ENCODE results near the gene ELAC1.

GRCh38 chr18:51009072-51009471, 41.2 kb downstream of the ELAC1 start:
- TF ChIP-seq EZH2 (IDR thresholded peaks at IDR 0.05; ENCODE audit: borderline replicate concordance, low read length) = no peak
- no peak for TF ChIP-seq CTCF (IDR thresholded peaks at IDR 0.05; ENCODE audit: low read length)
